Measurements from ENCODE around the gene USP25.

GRCh38 chr21:15776818-15777217 is 47.0 kb downstream of the USP25 start:
- no peak for TF ChIP-seq TCF12 (IDR thresholded peaks at IDR 0.05; ENCODE audit: low read depth)
- no peak for TF ChIP-seq EP300 (IDR thresholded peaks at IDR 0.05; ENCODE audit: borderline replicate concordance)
- no peak for TF ChIP-seq RAD21 (IDR thresholded peaks at IDR 0.05; ENCODE audit: low read depth)
- no peak for TF ChIP-seq CEBPB (IDR thresholded peaks at IDR 0.05)
- no peak for TF ChIP-seq ZBTB7A (IDR thresholded peaks at IDR 0.05; ENCODE audit: low read depth)
- no peak for TF ChIP-seq CREB1 (IDR thresholded peaks at IDR 0.05; ENCODE audit: low read depth)
- TF ChIP-seq MAX (IDR thresholded peaks at IDR 0.05), result no peak
- no peak for TF ChIP-seq REST (IDR thresholded peaks at IDR 0.05; ENCODE audit: low read depth)
- TF ChIP-seq TAF1 (IDR thresholded peaks at IDR 0.05; ENCODE audit: low read depth), result no peak
- no peak for TF ChIP-seq YY1 (IDR thresholded peaks at IDR 0.05; ENCODE audit: low read depth)
- TF ChIP-seq NFIC (IDR thresholded peaks at IDR 0.05), result no peak
- TF ChIP-seq USF1 (IDR thresholded peaks at IDR 0.05), result no peak

Data from Ishikawa (cell line).